WTC11 (cell line): ENCODE results near the gene SLC25A25. TPM values are rescaled to one million over a fixed set of nuclear protein-coding genes. Genes with fewer than 3 reads are reported as not detected.

Experiments
- ATAC-seq: fragments of 200-7000 bp; cut with Tn5 transposase; 2 replicates; pipeline ENCODE4 v1.10.0; 2021; ENCODE audit warnings: mild to moderate bottlenecking, moderate library complexity
- CTCF ChIA-PET: fragments of 300-600 bp; sonication (Branson Sonifier 250); formaldehyde crosslinking; loops from one replicate; lab custom pipeline; 2021; ENCODE audit warnings: antibody characterized with exemption; lab: Charles Lee
- POLR2A ChIA-PET: fragments of 350-600 bp; sonication (Branson Sonifier 250); formaldehyde crosslinking; loops from one replicate; lab custom pipeline; 2021; ENCODE audit warnings: antibody characterized with exemption; lab: Charles Lee
- DNase-seq: peaks from one replicate; pipeline ENCODE4 v3.0.0; 2021; ENCODE audit warnings: low spot score
- H3K27ac Mint-ChIP-seq: 2 replicates; pipeline ENCODE4 v1.8.0; 2021; ENCODE audit warnings: mixed read lengths
- H3K27me3 Mint-ChIP-seq: 2 replicates; pipeline ENCODE4 v1.8.0; 2021; ENCODE audit warnings: low read depth, mild to moderate bottlenecking, moderate library complexity, mixed read lengths
- H3K36me3 Mint-ChIP-seq: 2 replicates; pipeline ENCODE4 v1.8.0; 2021; ENCODE audit warnings: mixed read lengths
- H3K4me1 Mint-ChIP-seq: 2 replicates; pipeline ENCODE4 v1.8.0; 2022; ENCODE audit warnings: mixed read lengths
- H3K4me3 Mint-ChIP-seq: 2 replicates; pipeline ENCODE4 v1.8.0; 2021; ENCODE audit warnings: mild to moderate bottlenecking, moderate library complexity, mixed read lengths
- H3K9me3 Mint-ChIP-seq: 2 replicates; pipeline ENCODE4 v1.8.0; 2021; ENCODE audit warnings: mixed read lengths
- AR ChIP-seq: fragments of 250-450 bp; sonication (Bioruptor Pico); IDR thresholded peaks from 2 replicates; pipeline ENCODE4 v1.9.0; 2021; ENCODE audit warnings: mild to moderate bottlenecking
- ATF3 ChIP-seq: sonication (generic); formaldehyde crosslinking; conservative IDR thresholded peaks from 2 replicates; pipeline ENCODE4 v1.8.1; 2022; ENCODE audit warnings: mild to moderate bottlenecking, missing genetic modification reagents
- E2F5 ChIP-seq: sonication (generic); formaldehyde crosslinking; IDR thresholded peaks from 2 replicates; pipeline ENCODE4 v1.8.1; 2022; ENCODE audit warnings: mild to moderate bottlenecking, moderate library complexity, missing genetic modification reagents
- FOXP4 ChIP-seq: sonication (generic); formaldehyde crosslinking; IDR thresholded peaks from 2 replicates; pipeline ENCODE4 v1.8.0; 2022; ENCODE audit warnings: mild to moderate bottlenecking, missing genetic modification reagents
- GABPB1 ChIP-seq: sonication (generic); formaldehyde crosslinking; IDR thresholded peaks from 2 replicates; pipeline ENCODE4 v1.8.1; 2023; ENCODE audit warnings: mild to moderate bottlenecking, missing genetic modification reagents
- NR3C1 ChIP-seq: sonication (generic); formaldehyde crosslinking; conservative IDR thresholded peaks from 2 replicates; pipeline ENCODE4 v1.8.1; 2023; ENCODE audit warnings: low read depth, mild to moderate bottlenecking, missing genetic modification reagents
- PRDM15 ChIP-seq: sonication (generic); formaldehyde crosslinking; IDR thresholded peaks from 2 replicates; pipeline ENCODE4 v1.8.0; 2022; ENCODE audit warnings: missing genetic modification reagents
- RELA ChIP-seq: sonication (generic); formaldehyde crosslinking; IDR thresholded peaks from 2 replicates; pipeline ENCODE4 v1.8.1; 2022; ENCODE audit warnings: missing genetic modification reagents, mild to moderate bottlenecking, borderline replicate concordance
- SP1 ChIP-seq: sonication (generic); formaldehyde crosslinking; conservative IDR thresholded peaks from 2 replicates; pipeline ENCODE4 v1.8.1; 2022; ENCODE audit warnings: missing genetic modification reagents
- ZNF416 ChIP-seq: fragments of 250-450 bp; sonication (Bioruptor Pico); IDR thresholded peaks from 2 replicates; pipeline ENCODE4 v1.9.0; 2021; ENCODE audit warnings: mild to moderate bottlenecking, inconsistent platforms
- ZNF423 ChIP-seq: fragments of 250-450 bp; sonication (Bioruptor Pico); IDR thresholded peaks from 2 replicates; pipeline ENCODE4 v2.1.2; 2022; ENCODE audit warnings: mild to moderate bottlenecking, moderate library complexity
- total RNA-seq: library from RNA; stranded (reverse); gene quantifications from 3 replicates; pipeline ENCODE4 v1.2.3, GENCODE V29; 2021
- TF ChIP-seq, protein P1 (sequence below): sonication (generic); formaldehyde crosslinking; IDR thresholded peaks from 2 replicates; pipeline ENCODE4 v1.8.1; 2022; ENCODE audit warnings: mild to moderate bottlenecking, missing genetic modification reagents, moderate library complexity, borderline replicate concordance
- TF ChIP-seq, protein P2 (sequence below): sonication (generic); formaldehyde crosslinking; IDR thresholded peaks from 2 replicates; pipeline ENCODE4 v1.8.1; 2022; ENCODE audit warnings: low read depth, missing genetic modification reagents, borderline replicate concordance

The SLC25A25 gene
- total RNA-seq, 1 experiment from 2014 or later, result 17.4 TPM

- Mint-ChIP-seq H3K27ac (no peak overlapping the region), H3K27me3 (no peaks in the 10 kb centered on the region), H3K36me3 (no peaks in the 10 kb centered on the region), H3K4me1 (peaks cover 18% of the 10 kb centered on the region), H3K9me3 (no peaks in the 10 kb centered on the region), H3K4me3 (no peak overlapping the region)
- TF ChIP-seq ZNF423 (no peak), ATF3 (CRISPR knock-in tag) (no peak)
- POLR2A ChIA-PET, result no interaction called here
- CTCF ChIA-PET, result interaction anchor here (1.1 to 1.7 kb wide), 5 partner anchors 11 to 144 kb away, joined by 3 to 8 read pairs (median 5); no protein-coding TSS in a partner anchor
- DNase-seq (no peak), ATAC-seq (no peak)
Observed at GRCh38 chr9:128087262-128087661, 19.2 kb downstream of the SLC25A25 start.

- H3K4me1 Mint-ChIP-seq, result peaks cover 17% of the 10 kb centered on the region
- CTCF ChIA-PET, result interaction anchor here (0.7 to 1.7 kb wide), 5 partner anchors 10 to 145 kb away, joined by 3 to 8 read pairs (median 5); no protein-coding TSS in a partner anchor
- H3K9me3 Mint-ChIP-seq, result no peaks in the 10 kb centered on the region
- no peak for TF ChIP-seq FOXP4
- TF ChIP-seq NR3C1 (CRISPR knock-in tag), result no peak
- no peak for TF ChIP-seq AR (CRISPR knock-in tag)
- TF ChIP-seq, protein P1, sequence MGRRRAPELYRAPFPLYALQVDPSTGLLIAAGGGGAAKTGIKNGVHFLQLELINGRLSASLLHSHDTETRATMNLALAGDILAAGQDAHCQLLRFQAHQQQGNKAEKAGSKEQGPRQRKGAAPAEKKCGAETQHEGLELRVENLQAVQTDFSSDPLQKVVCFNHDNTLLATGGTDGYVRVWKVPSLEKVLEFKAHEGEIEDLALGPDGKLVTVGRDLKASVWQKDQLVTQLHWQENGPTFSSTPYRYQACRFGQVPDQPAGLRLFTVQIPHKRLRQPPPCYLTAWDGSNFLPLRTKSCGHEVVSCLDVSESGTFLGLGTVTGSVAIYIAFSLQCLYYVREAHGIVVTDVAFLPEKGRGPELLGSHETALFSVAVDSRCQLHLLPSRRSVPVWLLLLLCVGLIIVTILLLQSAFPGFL (CRISPR knock-in tag), result no peak
- TF ChIP-seq, protein P2, sequence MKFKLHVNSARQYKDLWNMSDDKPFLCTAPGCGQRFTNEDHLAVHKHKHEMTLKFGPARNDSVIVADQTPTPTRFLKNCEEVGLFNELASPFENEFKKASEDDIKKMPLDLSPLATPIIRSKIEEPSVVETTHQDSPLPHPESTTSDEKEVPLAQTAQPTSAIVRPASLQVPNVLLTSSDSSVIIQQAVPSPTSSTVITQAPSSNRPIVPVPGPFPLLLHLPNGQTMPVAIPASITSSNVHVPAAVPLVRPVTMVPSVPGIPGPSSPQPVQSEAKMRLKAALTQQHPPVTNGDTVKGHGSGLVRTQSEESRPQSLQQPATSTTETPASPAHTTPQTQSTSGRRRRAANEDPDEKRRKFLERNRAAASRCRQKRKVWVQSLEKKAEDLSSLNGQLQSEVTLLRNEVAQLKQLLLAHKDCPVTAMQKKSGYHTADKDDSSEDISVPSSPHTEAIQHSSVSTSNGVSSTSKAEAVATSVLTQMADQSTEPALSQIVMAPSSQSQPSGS, result no peak
- TF ChIP-seq E2F5 (CRISPR knock-in tag), result no peak
- no peak for TF ChIP-seq GABPB1 (CRISPR knock-in tag)
- no peak for TF ChIP-seq SP1 (CRISPR knock-in tag)
- POLR2A ChIA-PET, result no interaction called here
- ATAC-seq (no peak), DNase-seq (no peak)
- no peak overlapping the region for H3K4me3 Mint-ChIP-seq
- no peaks in the 10 kb centered on the region for H3K36me3 Mint-ChIP-seq
- H3K27ac Mint-ChIP-seq, result no peak overlapping the region
- no peaks in the 10 kb centered on the region for H3K27me3 Mint-ChIP-seq
Observed at GRCh38 chr9:128088253-128088945, 20.4 kb downstream of the SLC25A25 start.

DNA sequence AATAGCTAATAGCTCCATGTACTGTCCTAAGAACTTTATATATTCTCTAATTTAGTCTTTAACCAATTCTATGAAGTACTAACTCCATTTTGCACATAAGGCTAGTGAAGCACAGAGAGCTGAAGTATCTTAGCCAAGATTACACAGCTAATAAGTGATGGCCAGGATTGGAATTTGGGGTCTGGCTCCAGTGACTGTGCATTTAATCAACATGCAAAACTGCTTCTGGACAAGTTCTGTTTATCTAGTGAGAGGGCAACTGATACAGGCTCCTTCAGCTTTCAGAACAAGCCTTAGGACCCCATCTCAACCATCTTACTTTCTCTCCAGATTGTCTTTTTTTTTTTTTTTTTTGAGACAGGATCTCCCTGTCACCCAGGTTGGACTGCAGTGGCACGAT lies 21.3 kb downstream of the SLC25A25 start:
- no peak overlapping the region for H3K4me3 Mint-ChIP-seq
- no peak for TF ChIP-seq PRDM15 (CRISPR knock-in tag)
- TF ChIP-seq RELA, result no peak
- TF ChIP-seq ZNF416, result no peak
- ChIA-PET POLR2A (no interaction called here), CTCF (interaction anchor here (3.0 kb wide), 1 partner anchor 28 kb away, joined by 35 read pairs; no protein-coding TSS in a partner anchor)
- ATAC-seq (no peak), DNase-seq (no peak)
- no peak overlapping the region for H3K27ac Mint-ChIP-seq
- no peaks in the 10 kb centered on the region for H3K27me3 Mint-ChIP-seq
- H3K36me3 Mint-ChIP-seq, result no peaks in the 10 kb centered on the region
- H3K4me1 Mint-ChIP-seq, result peaks cover 16% of the 10 kb centered on the region
- no peaks in the 10 kb centered on the region for H3K9me3 Mint-ChIP-seq
